H4 (cell line): Measurements from ENCODE around the gene TBC1D1. TPM values are rescaled to one million over a fixed set of nuclear protein-coding genes. Genes with fewer than 3 reads are reported as not detected.

Experiments
- DNase-seq: peaks from one replicate; pipeline ENCODE4 v3.0.0-alpha.2; 2015; ENCODE audit warnings: low spot score
- total RNA-seq: library from RNA; depleted of rRNA; stranded (reverse); fragments of >200 nt; shearing (Covaris generic); gene quantifications from 2 replicates; pipeline ENCODE4 v1.2.3, GENCODE V29; 2014

The TBC1D1 gene
- total RNA-seq, 1 experiment from 2014 or later, result 110 TPM

GRCh38 chr4:38124961-38125360 is 234.1 kb downstream of the TBC1D1 start:
- DNase-seq, result no peak

- no peak for DNase-seq
Measured at GRCh38 chr4:38125816-38126215, 234.9 kb downstream of the TBC1D1 start.

GRCh38 chr4:38128478-38129459 is 237.9 kb downstream of the TBC1D1 start:
- peak; percentile 76 for DNase-seq

GRCh38 chr4:38129460-38130227 is 238.8 kb downstream of the TBC1D1 start:
- DNase-seq, result no peak

- no peak for DNase-seq
Measured at GRCh38 chr4:38130884-38131283, 240.0 kb downstream of the TBC1D1 start.

GRCh38 chr4:38131371-38132091 is 240.6 kb downstream of the TBC1D1 start:
- DNase-seq, result no peak

GRCh38 chr4:38132107-38132673 is 241.3 kb downstream of the TBC1D1 start:
- peak; percentile 99 for DNase-seq

- DNase-seq, result no peak
Measured at GRCh38 chr4:38132843-38133662, 242.2 kb downstream of the TBC1D1 start.

- DNase-seq, result no peak
Measured at GRCh38 chr4:38133711-38134480, 243.0 kb downstream of the TBC1D1 start.

- no peak for DNase-seq
Measured at GRCh38 chr4:38135201-38135600, 244.3 kb downstream of the TBC1D1 start.

GRCh38 chr4:38136604-38137003 is 245.7 kb downstream of the TBC1D1 start:
- no peak for DNase-seq

GRCh38 chr4:38137080-38137479 is 246.2 kb downstream of the TBC1D1 start:
- no peak for DNase-seq

GRCh38 chr4:38138363-38138762 is 247.5 kb downstream of the TBC1D1 start:
- no peak for DNase-seq

- no peak for DNase-seq
Measured at GRCh38 chr4:38139187-38139586, 248.3 kb downstream of the TBC1D1 start.

- DNase-seq, result no peak
Measured at GRCh38 chr4:38140643-38141203, 249.8 kb downstream of the TBC1D1 start.

- DNase-seq, result no peak
Measured at GRCh38 chr4:38141808-38142500, 251.1 kb downstream of the TBC1D1 start.

GRCh38 chr4:38144031-38144430 is 253.1 kb downstream of the TBC1D1 start:
- no peak for DNase-seq

GRCh38 chr4:38145033-38145678 is 254.3 kb downstream of the TBC1D1 start:
- DNase-seq, result no peak
